Measurements from ENCODE around the gene CMTM1.
"Not testable (repeated sequence)": the region's sequence is repeated elsewhere in the genome, so short reads cannot be mapped to it uniquely, and the experiment has no call there.

CMTM1 gene

GRCh38 chr16:66587881-66588600 is 21.8 kb downstream of the CMTM1 start:
- no peak overlapping the region for H3K27ac ChIP-seq

GRCh38 chr16:66588981-66589713 is 22.9 kb downstream of the CMTM1 start:
- no peak overlapping the region for H3K27ac ChIP-seq
- no peak for DNase-seq (ENCODE audit: low read depth, low spot score)

More at GRCh38 chr16:66587881-66588600, 21.8 kb downstream of the CMTM1 start:
- DNase-seq (ENCODE audit: low read depth, low spot score), result no peak

GRCh38 chr16:66590322-66590721 is 24.1 kb downstream of the CMTM1 start:
- DNase-seq (ENCODE audit: low read depth, low spot score), result no peak
- no peak overlapping the region for H3K27ac ChIP-seq

DNA sequence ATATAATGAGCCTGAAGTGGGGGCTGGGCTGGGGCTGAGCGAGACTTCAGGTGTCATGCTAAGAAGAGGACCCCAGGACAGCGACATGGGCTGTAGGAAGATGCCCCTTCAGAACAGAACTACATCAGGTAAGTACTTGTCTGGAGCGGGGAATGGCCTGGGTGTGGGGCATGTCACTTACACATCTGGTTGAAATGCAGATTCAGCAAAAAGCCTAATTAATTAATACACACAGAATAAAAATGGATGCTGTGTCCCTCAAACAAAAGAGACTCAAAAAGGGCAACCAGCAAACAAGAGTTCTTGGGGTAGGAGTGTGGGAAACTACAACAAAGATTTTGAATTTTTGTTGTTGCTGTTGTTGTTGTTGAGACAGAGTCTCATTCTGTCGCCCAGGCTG is 24.8 kb downstream of the CMTM1 start:
- DNase-seq (ENCODE audit: low read depth, low spot score), result no peak
- no peak overlapping the region for H3K27ac ChIP-seq

DNA sequence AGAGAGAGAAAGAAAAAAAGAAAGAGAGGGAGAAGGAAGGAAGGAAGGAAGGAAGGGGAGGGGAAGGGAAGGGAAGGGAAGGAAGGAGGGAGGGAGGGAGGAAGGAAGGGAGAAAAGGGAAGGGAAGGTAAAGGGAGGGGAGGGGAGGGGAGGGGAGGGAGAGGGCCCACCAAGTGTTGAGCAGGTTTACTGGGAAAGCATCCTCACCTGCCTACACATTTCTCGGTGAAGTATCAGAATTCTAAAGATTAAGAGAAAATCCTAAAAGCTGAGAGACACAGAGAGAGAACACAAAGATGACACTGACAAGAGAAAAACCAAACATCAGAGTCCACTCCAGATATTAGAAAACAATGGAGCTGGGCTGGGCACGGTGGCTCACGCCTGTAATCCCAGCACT is 26.0 kb downstream of the CMTM1 start:
- H3K27ac ChIP-seq, result no peak overlapping the region
- DNase-seq (ENCODE audit: low read depth, low spot score), result no peak

GRCh38 chr16:66592814-66593213 is 26.6 kb downstream of the CMTM1 start:
- no peak overlapping the region for H3K27ac ChIP-seq
- DNase-seq (ENCODE audit: low read depth, low spot score), result no peak

DNA sequence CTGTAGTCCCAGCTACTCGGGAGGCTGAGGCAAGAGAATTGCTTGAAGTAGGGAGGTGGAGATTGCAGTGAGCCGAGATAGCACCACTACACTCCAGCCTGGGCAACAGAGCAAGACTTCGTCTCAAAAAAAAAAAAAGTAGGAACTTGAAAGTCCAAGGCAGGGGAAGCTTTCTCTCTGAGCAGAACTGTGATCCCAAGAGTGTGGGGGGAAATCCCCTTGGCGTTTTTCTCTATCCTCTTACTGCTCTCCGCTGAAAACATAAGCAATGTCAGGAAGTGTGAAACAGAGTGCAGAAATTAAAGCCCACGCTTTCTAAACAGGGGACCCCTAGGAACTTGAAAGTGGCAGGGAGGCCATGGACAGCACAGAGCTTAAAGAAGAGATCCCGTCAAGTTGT is 28.5 kb downstream of the CMTM1 start:
- DNase-seq (ENCODE audit: low read depth, low spot score), result no peak
- no peak overlapping the region for H3K27ac ChIP-seq

GRCh38 chr16:66596559-66596958 is 30.3 kb downstream of the CMTM1 start:
- H3K27ac ChIP-seq; DNase-seq (ENCODE audit: low read depth, low spot score): not testable (repeated sequence)

DNA sequence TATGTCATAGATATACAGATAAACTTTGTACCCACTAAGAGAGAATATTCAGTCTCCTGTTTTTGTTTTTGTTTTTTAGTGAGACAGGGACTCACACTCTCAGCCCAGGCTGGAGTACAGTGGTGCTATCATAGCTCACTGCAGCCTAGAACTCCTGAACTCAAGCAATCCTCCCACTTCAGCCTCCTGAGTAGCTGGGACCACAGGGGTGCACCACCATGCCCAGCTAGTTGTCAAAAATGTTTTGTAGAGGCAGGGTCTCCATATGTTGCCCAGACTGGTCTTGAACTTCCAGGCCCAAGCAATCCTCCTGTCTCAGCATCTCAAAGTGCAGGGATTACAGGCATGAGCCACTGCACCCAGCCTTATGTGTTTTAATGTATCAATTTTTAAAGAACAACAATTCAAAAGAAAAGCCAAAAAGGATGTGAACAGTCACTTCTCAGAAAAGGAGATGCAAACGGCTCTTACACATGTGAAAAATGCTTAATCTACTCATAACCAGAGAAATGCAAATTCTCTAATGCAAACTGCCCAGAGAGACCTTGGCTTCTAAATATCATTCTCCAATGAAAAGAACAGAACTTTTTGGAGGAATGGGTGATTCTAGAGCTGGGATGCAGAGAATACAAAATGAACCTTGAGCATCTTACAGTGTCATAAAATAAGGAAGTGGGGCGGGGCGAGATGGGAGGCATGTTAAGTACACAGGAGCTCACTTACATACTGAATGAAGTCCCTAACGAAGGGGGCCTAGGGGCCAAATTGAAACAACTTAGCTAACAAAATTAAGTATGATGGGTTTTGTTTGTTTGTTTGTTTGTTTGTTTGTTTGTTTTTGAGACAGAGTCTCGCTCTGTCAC is 31.0 kb downstream of the CMTM1 start:
- DNase-seq (ENCODE audit: low read depth, low spot score), result no peak
- H3K27ac ChIP-seq, result no peak overlapping the region

DNA sequence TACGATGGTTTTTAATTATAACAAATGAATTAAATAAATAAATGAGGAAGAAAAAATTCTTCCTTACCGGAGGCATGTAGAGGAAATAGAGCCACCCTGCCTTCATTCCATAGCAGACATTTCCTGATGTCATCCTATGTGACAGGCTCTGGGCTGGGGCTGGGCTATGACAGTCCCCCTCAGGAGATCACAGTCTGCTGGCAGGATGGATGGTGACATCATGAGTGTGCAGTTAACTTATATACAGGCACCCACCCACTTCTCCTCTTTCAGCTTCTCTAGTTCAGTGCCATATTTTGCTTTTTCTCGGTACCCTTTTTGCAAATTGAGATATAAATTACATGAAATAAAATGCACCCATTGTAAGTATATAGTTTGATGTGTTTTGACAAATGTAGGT is 31.9 kb downstream of the CMTM1 start:
- DNase-seq (ENCODE audit: low read depth, low spot score), result no peak
- no peak overlapping the region for H3K27ac ChIP-seq

- no peak overlapping the region for H3K27ac ChIP-seq
- no peak for DNase-seq (ENCODE audit: low read depth, low spot score)
These were observed 33.5 kb downstream of the CMTM1 start for GRCh38 chr16:66599726-66600125.

DNA sequence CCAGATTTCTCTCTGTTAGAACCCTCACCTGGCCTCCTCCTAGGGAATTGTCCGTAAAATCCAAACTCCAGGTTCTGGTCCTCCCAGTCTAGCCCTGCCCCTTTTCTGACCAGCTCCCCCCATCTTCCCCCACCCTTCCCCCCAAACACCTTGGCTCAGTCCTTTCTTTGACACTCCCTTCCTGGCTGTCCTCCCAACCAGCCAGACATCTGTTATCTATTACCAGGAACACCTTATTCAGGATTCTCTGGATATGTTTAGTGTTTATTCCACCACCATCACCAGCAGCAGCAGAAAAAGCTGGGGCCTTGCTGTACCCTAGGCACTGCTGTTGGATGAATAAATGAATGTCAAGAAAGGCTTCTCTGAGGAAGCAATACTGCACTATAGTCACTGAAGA is 34.2 kb downstream of the CMTM1 start:
- DNase-seq (ENCODE audit: low read depth, low spot score), result no peak
- H3K27ac ChIP-seq, result no peak overlapping the region

DNA sequence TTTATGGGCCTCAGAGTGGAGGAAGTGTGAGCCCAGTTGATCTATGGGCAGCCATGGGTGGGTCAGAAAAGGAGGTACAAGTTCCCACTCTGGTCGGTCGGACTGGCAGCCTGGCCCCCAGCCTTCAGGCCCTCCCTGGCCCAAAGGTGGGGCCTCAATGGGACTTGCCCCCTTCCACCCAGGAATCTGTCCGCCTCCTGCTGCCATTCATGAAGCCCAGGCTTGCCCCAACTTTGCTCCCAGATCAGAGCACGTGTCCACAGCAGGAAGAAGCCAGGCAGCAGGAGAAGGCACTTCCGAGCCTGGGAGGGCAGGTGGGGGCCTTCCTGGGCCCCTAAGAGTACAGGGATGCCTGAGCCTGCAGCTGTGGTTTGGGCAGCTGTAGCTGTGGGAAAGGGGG is 35.2 kb downstream of the CMTM1 start:
- no peak overlapping the region for H3K27ac ChIP-seq
- no peak for DNase-seq (ENCODE audit: low read depth, low spot score)

- DNase-seq (ENCODE audit: low read depth, low spot score), result no peak
- no peak overlapping the region for H3K27ac ChIP-seq
These were observed 37.5 kb downstream of the CMTM1 start for GRCh38 chr16:66603537-66604375.

DNA sequence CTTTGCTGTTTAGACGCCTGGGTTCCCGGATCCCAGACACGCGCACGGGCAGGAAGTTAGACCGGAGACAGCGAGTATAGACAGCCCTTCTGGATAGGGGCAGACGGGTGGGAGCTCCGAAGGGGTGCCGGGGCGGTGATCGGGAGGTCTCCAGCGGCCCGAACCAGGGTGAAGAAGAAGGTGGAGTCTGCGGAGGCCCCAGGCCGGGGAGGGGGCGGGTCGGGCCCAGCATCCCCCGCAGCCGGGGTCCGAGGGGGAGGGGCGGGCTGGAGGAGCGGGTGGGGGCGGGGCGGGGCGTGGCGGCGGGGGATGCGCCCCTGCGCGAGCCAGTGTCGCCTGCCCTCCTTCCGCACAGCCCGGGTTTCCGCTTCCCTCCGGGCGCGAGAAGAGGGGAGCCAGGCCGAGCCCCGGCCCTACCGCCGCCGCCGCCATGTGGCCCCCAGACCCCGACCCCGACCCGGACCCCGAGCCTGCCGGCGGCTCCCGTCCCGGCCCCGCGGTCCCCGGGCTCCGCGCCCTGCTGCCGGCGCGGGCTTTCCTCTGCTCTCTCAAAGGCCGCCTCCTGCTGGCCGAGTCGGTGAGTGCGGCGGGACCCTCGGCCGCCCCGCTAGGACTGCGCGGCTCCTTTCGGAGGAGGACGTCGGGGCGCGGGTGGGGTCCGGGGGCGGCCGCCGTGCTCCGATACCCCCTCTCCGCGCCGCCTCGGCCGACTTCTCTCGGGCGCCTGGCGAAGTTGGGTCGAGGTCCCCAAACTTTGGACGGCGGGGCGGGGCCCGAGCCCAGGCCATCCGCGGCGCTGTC is 38.3 kb downstream of the CMTM1 start, which contains the start of gene CMTM3:
Gene CMTM3, plus strand, starts transcription at position 329 of the 801 bp plus-strand sequence. Its CDS starts 102 bp downstream, at position 431.
- DNase-seq (ENCODE audit: low read depth, low spot score), result no peak
- peak within 1 kb of the TSS; percentile 59 for H3K27ac ChIP-seq

- H3K27ac ChIP-seq, result peak overlapping the region; percentile 59
- DNase-seq (ENCODE audit: low read depth, low spot score), result no peak
These were observed 39.1 kb downstream of the CMTM1 start for GRCh38 chr16:66605177-66605978.

- peak overlapping the region; percentile 59 for H3K27ac ChIP-seq
- DNase-seq (ENCODE audit: low read depth, low spot score), result no peak
These were observed 39.9 kb downstream of the CMTM1 start for GRCh38 chr16:66605979-66606751.

All from epithelial cell of prostate (primary cell).